ENCODE results near the gene CDH13. TPM values are rescaled to one million over a fixed set of nuclear protein-coding genes. Genes with fewer than 3 reads are reported as not detected.
A peak's percentile ranks its signal among the peaks of the same experiment; 100 is the strongest.

The CDH13 gene
- total and polyA plus RNA-seq, 12 donors = 0.86 to 30.6 (median 2.4) TPM

DNA sequence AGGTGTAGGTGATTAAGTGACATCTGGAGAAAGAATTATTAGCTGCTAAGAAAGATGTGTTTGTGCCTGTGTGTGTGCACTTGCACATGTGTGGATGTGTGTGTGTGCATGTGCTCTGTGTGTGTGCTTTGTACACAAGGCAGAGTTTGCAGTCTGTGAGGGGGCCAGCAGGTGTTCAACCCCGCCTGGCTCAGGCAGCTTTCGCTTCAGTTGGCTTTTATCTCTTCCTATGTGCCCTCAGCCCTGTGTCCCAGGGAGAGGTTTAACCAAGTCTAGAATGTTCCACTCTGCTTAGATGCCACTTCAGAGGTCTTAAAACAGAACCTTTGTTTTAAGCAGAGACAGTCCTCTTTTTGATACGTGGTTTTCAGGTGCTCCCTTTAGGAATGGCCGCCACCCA, 58.8 kb downstream of the CDH13 start:
- 71 to 89% (median 78%) methylated on average over 4 of the region's 4 CpGs for WGBS, 4 donors
- TF ChIP-seq, protein P1, sequence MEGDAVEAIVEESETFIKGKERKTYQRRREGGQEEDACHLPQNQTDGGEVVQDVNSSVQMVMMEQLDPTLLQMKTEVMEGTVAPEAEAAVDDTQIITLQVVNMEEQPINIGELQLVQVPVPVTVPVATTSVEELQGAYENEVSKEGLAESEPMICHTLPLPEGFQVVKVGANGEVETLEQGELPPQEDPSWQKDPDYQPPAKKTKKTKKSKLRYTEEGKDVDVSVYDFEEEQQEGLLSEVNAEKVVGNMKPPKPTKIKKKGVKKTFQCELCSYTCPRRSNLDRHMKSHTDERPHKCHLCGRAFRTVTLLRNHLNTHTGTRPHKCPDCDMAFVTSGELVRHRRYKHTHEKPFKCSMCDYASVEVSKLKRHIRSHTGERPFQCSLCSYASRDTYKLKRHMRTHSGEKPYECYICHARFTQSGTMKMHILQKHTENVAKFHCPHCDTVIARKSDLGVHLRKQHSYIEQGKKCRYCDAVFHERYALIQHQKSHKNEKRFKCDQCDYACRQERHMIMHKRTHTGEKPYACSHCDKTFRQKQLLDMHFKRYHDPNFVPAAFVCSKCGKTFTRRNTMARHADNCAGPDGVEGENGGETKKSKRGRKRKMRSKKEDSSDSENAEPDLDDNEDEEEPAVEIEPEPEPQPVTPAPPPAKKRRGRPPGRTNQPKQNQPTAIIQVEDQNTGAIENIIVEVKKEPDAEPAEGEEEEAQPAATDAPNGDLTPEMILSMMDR (IDR thresholded peaks at IDR 0.05) = no peak
- no peak for TF ChIP-seq POLR2A (IDR thresholded peaks at IDR 0.05)
- H3K27ac ChIP-seq = no peak overlapping the region
- H3K27me3 ChIP-seq = no peaks in the 10 kb centered on the region
- DNase-seq = no peak
- H3K9me3 ChIP-seq (replicated peaks in 1 of 3) = no peaks in the 10 kb centered on the region
- no peaks in the 10 kb centered on the region for H3K4me1 ChIP-seq (replicated peaks in 1 of 2)
- H3K36me3 ChIP-seq (replicated peaks in 1 of 2) = no peaks in the 10 kb centered on the region
- intact Hi-C loops (cut with DNase I) = no loop called here
- no peak overlapping the region for H3K4me3 ChIP-seq

DNA sequence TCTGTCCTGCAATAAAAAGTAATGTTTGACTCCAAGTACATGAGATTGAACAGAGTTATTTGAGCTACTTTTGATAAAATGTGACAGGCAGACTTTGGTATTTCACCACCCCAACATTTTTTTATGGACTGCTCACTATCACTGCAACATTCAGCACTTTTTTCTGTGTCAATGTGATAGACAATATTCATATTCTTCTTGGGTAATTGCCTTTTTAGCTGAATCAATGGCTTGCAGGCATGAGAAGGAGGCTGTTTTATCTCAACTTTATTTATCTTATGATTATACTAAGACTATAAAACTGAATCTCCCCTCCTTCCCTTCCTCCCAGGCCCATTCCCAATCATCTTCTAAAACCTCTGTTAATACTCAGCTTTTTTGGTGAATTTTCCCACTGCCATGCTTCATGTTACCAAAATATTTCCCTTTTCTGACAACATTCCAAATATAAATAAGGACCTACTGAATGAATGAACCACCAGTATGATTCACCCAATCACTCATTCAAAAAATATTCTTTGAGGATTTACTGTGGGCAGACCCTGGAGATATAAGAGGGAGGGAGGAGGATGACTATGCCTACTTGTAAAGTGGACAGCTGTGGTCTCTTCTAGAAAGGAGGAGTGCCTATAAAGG, 67.6 kb downstream of the CDH13 start:
- H3K4me3 ChIP-seq = no peak overlapping the region

DNA sequence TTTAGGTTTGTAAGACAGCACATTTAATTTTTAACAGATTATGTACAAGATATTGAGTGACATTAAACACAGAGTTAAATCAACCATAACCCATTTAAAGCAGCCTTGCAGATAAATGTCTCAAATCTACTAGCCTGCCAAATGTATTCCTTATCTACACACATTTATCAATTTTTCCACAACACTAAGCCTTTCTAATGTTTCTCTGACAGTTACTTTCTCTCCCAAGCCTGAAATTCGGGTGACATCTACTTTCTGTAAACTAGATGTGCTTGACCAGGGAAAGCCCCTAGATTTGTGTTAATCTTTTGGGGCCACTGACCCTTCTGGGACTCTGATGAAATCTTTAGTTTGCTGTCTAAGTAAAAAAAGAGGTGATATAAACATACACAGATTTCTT, 69.0 kb downstream of the CDH13 start:
- intact Hi-C loops (cut with DNase I) = no loop called here
- TF ChIP-seq, protein P1 (IDR thresholded peaks at IDR 0.05) = no peak
- TF ChIP-seq POLR2A (IDR thresholded peaks at IDR 0.05) = no peak
- no peaks in the 10 kb centered on the region for H3K27me3 ChIP-seq
- no peaks in the 10 kb centered on the region for H3K9me3 ChIP-seq (replicated peaks in 1 of 3)
- DNase-seq = no peak
- no peak overlapping the region for H3K27ac ChIP-seq
- H3K4me1 ChIP-seq (replicated peaks in 1 of 2) = no peaks in the 10 kb centered on the region
- no peak overlapping the region for H3K4me3 ChIP-seq
- no peaks in the 10 kb centered on the region for H3K36me3 ChIP-seq (replicated peaks in 1 of 2)
- 18 to 34% (median 28%) methylated on average over 1 of the region's 1 CpG for WGBS, 4 donors

More for the DNA sequence above, 67.6 kb downstream of the CDH13 start:
- intact Hi-C loops (cut with DNase I) = no loop called here
- Histone ChIP-seq H3K27me3 (no peaks in the 10 kb centered on the region), H3K36me3 (replicated peaks in 1 of 2) (no peaks in the 10 kb centered on the region), H3K4me1 (replicated peaks in 1 of 2) (no peaks in the 10 kb centered on the region), H3K27ac (no peak overlapping the region), H3K9me3 (replicated peaks in 1 of 3) (no peaks in the 10 kb centered on the region)
- TF ChIP-seq, protein P1 (IDR thresholded peaks at IDR 0.05) = no peak
- no peak for TF ChIP-seq POLR2A (IDR thresholded peaks at IDR 0.05)
- no peak for DNase-seq

DNA sequence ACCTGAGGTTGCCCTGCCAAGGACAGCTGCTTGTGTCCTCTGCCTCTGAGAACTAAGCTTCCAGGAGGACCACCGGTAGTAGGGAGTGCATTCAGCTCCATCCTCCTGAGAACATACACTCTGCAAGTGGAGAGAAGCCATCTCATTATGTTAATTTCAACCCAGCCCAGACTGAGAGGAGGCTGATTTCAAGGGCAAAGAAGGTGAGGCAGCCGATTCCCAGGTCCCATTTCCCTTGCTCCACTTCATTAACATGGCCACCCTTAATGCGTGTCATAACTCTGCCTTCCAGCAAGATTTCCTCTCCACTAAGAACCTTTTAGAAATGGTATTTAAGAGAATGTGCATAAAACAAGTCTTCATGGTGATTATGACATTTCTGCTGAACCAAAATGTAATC, 72.5 kb downstream of the CDH13 start:
- DNase-seq = no peak
- no peaks in the 10 kb centered on the region for H3K27me3 ChIP-seq
- H3K27ac ChIP-seq = peak overlapping the region in 1 of 5 donors; percentile 3
- intact Hi-C loops (cut with DNase I) = no loop called here
- H3K4me1 ChIP-seq (replicated peaks in 1 of 2) = no peaks in the 10 kb centered on the region
- no peaks in the 10 kb centered on the region for H3K36me3 ChIP-seq (replicated peaks in 1 of 2)
- no peak for TF ChIP-seq POLR2A (IDR thresholded peaks at IDR 0.05)
- TF ChIP-seq, protein P1 (IDR thresholded peaks at IDR 0.05) = no peak
- WGBS, 4 donors = 76 to 78% (median 77%) methylated on average over 3 of the region's 3 CpGs
- no peaks in the 10 kb centered on the region for H3K9me3 ChIP-seq (replicated peaks in 1 of 3)
- H3K4me3 ChIP-seq = no peak overlapping the region

Data from adrenal gland (tissue), 12 donors.